Cardiac muscle cell (in vitro differentiated cells and primary cell): Measurements from ENCODE around the gene REPS2. TPM values are rescaled to one million over a fixed set of nuclear protein-coding genes. Genes with fewer than 3 reads are reported as not detected.

Experiments used
- DNase-seq, 2 donors: peaks; one replicate each; pipeline versions ENCODE4 v3.0.0 to v3.0.0-alpha.2; 2010 to 2017; ENCODE audit warnings: low read depth in 1 of 2, low spot score in 1 of 2
- H3K27ac ChIP-seq: fragments of 200-600 bp; sonication (generic); 2 replicates; pipeline ENCODE4 v1.5.1; 2016
- H3K27me3 ChIP-seq: fragments of 200-600 bp; sonication (generic); 2 replicates; pipeline ENCODE4 v1.6.0; 2016; ENCODE audit warnings: control low read depth
- H3K36me3 ChIP-seq: fragments of 200-600 bp; sonication (generic); 2 replicates; pipeline ENCODE4 v1.5.1; 2016; ENCODE audit warnings: control low read depth
- H3K4me1 ChIP-seq: fragments of 200-600 bp; sonication (generic); 2 replicates; pipeline ENCODE4 v1.8.1; 2017; ENCODE audit warnings: low read depth, mild to moderate bottlenecking, mixed run types
- H3K4me3 ChIP-seq: fragments of 200-600 bp; sonication (generic); 2 replicates; pipeline ENCODE4 v1.5.1; 2016; ENCODE audit warnings: mild to moderate bottlenecking
- H3K9me3 ChIP-seq: fragments of 200-600 bp; sonication (generic); 2 replicates; pipeline ENCODE4 v1.5.1; 2017; ENCODE audit warnings: low read depth, mild to moderate bottlenecking, control low read depth
- CTCF ChIP-seq: IDR thresholded peaks from 2 replicates; pipeline ENCODE4 v1.5.1; 2012; ENCODE audit warnings: low read depth, mild to moderate bottlenecking, low read length
- polyA plus RNA-seq: library from polyadenylated mRNA; unstranded; fragments of >200 nt; fragmentation: Nextera tagmentation; extraction: Ambion mirVana; gene quantifications from 2 replicates; pipeline ENCODE4 v1.2.1, GENCODE V29; 2016
- total RNA-seq: library from RNA; depleted of rRNA; stranded (reverse); fragments of >200 nt; gene quantifications from 2 replicates; pipeline ENCODE4 v1.2.3, GENCODE V29; 2016

REPS2 gene
- total and polyA plus RNA-seq, 2 experiments from 2014 or later, result 6.0 to 9.1 TPM

GRCh38 chrX:16992445-16992844, 46.0 kb downstream of the REPS2 start:
- no peak for DNase-seq
- TF ChIP-seq CTCF, result no peak
- H3K9me3 ChIP-seq, result no peaks in the 10 kb centered on the region

GRCh38 chrX:16992951-16993350, 46.5 kb downstream of the REPS2 start:
- H3K9me3 ChIP-seq, result no peaks in the 10 kb centered on the region
- no peak for TF ChIP-seq CTCF
- H3K4me1 ChIP-seq, result peaks cover 8% of the 10 kb centered on the region
- no peaks in the 10 kb centered on the region for H3K27me3 ChIP-seq
- H3K4me3 ChIP-seq, result no peak overlapping the region
- DNase-seq, result no peak
- no peaks in the 10 kb centered on the region for H3K36me3 ChIP-seq
- no peak overlapping the region for H3K27ac ChIP-seq

More at GRCh38 chrX:16992445-16992844, 46.0 kb downstream of the REPS2 start:
- H3K27ac ChIP-seq, result no peak overlapping the region
- H3K36me3 ChIP-seq, result no peaks in the 10 kb centered on the region
- H3K4me1 ChIP-seq, result peaks cover 8% of the 10 kb centered on the region
- no peak overlapping the region for H3K4me3 ChIP-seq
- H3K27me3 ChIP-seq, result no peaks in the 10 kb centered on the region

- H3K27ac ChIP-seq, result no peak overlapping the region
- H3K4me1 ChIP-seq, result peaks cover 9% of the 10 kb centered on the region
- H3K27me3 ChIP-seq, result no peaks in the 10 kb centered on the region
- no peak overlapping the region for H3K4me3 ChIP-seq
- no peak for TF ChIP-seq CTCF
- DNase-seq, result no peak
- no peaks in the 10 kb centered on the region for H3K36me3 ChIP-seq
- no peaks in the 10 kb centered on the region for H3K9me3 ChIP-seq
Observed at GRCh38 chrX:16993791-16994318, 47.4 kb downstream of the REPS2 start.

- TF ChIP-seq CTCF, result no peak
- no peak overlapping the region for H3K27ac ChIP-seq
- no peaks in the 10 kb centered on the region for H3K36me3 ChIP-seq
- H3K4me1 ChIP-seq, result peaks cover 15% of the 10 kb centered on the region
- no peaks in the 10 kb centered on the region for H3K9me3 ChIP-seq
- no peaks in the 10 kb centered on the region for H3K27me3 ChIP-seq
- H3K4me3 ChIP-seq, result no peak overlapping the region
- no peak for DNase-seq
Observed at GRCh38 chrX:16994736-16995135, 48.3 kb downstream of the REPS2 start.

- Histone ChIP-seq H3K4me1 (peaks cover 14% of the 10 kb centered on the region), H3K4me3 (no peak overlapping the region)
Observed at GRCh38 chrX:16997313-16997712, 50.9 kb downstream of the REPS2 start.

More at GRCh38 chrX:16997313-16997712, 50.9 kb downstream of the REPS2 start:
- H3K27me3 ChIP-seq, result no peaks in the 10 kb centered on the region
- no peaks in the 10 kb centered on the region for H3K36me3 ChIP-seq
- no peak for TF ChIP-seq CTCF
- DNase-seq, result no peak
- no peaks in the 10 kb centered on the region for H3K9me3 ChIP-seq
- no peak overlapping the region for H3K27ac ChIP-seq
